Skeletal muscle tissue (tissue), 5 donors: ENCODE measurements around the gene ACOT7. TPM values are rescaled to one million over a fixed set of nuclear protein-coding genes. Genes with fewer than 3 reads are reported as not detected.
A peak's percentile ranks its signal among the peaks of the same experiment; 100 is the strongest.
"Not testable (repeated sequence)": the region's sequence is repeated elsewhere in the genome, so short reads cannot be mapped to it uniquely, and the experiment has no call there.

Experiments
- H3K27ac ChIP-seq: one replicate; pipeline ENCODE4 v1.7.0; 2013; ENCODE audit warnings: mild to moderate bottlenecking, low read depth, low read length, inconsistent platforms
- H3K27me3 ChIP-seq, 3 donors: one replicate each; pipeline ENCODE4 v1.7.0; 2013; ENCODE audit warnings: low read length in 3 of 3; ENCODE audit not compliant: control insufficient read depth in 3 of 3, insufficient read depth in 3 of 3
- H3K36me3 ChIP-seq, 3 donors: one replicate each; pipeline ENCODE4 v1.7.0; 2013; ENCODE audit warnings: low read length in 3 of 3; ENCODE audit not compliant: control insufficient read depth in 3 of 3, insufficient read depth in 3 of 3
- H3K4me1 ChIP-seq, 3 donors: one replicate each; pipeline ENCODE4 v1.7.0; 2013; ENCODE audit warnings: low read length in 3 of 3, mild to moderate bottlenecking in 3 of 3; ENCODE audit not compliant: control insufficient read depth in 3 of 3, insufficient read depth in 3 of 3
- H3K4me3 ChIP-seq, 3 donors: one replicate each; pipeline ENCODE4 v1.7.0; 2013; ENCODE audit warnings: low read length in 3 of 3
- H3K9ac ChIP-seq, 3 donors: one replicate each; pipeline ENCODE4 v1.7.0; 2013; ENCODE audit warnings: low read length in 3 of 3, mild to moderate bottlenecking in 3 of 3, moderate library complexity in 2 of 3, low read depth in 1 of 3
- H3K9me3 ChIP-seq, 3 donors: one replicate each; pipeline ENCODE4 v1.7.0; 2013; ENCODE audit warnings: low read length in 3 of 3; ENCODE audit not compliant: control insufficient read depth in 3 of 3
- small RNA-seq: library from RNA; depleted of rRNA; stranded (forward); fragments of <200 nt; gene quantifications from one replicate; pipeline ENCODE3, GENCODE V24; 2014
- total RNA-seq: library from RNA; depleted of rRNA; stranded (reverse); fragments of >200 nt; gene quantifications from one replicate; pipeline ENCODE4 v1.2.3, GENCODE V29; 2014
- donor health status: Osteomylitis.

Gene ACOT7
- total RNA-seq, 1 donor from 2014 or later = 3.7 TPM

DNA sequence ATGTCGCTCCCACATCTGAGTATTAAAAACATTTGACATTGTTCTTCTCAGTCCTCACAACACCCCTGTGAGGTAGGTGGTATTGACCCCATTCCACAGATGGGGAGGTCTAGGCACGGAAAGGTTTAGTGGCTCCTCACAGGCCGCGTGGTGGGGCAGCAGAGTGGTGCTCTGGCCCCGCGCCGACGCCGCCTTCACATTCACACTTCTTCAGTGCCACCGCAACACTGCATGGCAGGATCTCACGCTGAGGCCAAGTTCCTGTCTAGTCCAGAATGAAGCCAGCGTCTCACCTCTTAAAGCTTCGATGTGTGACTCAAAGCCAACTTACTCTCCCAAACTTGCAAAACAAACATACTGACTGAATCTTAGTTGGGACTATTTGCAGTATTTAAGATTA lies 169.9 kb downstream of the ACOT7 start:
- H3K27ac ChIP-seq = no peak overlapping the region
- no peaks in the 10 kb centered on the region for H3K27me3 ChIP-seq
- peaks cover 28 to 32% (median 32%) of the 10 kb centered on the region in 3 donors for H3K36me3 ChIP-seq
- peaks cover 25 to 41% (median 32%) of the 10 kb centered on the region in 3 donors for H3K4me1 ChIP-seq
- no peaks in the 10 kb centered on the region for H3K9me3 ChIP-seq
- H3K4me3 ChIP-seq = no peak overlapping the region
- no peak overlapping the region for H3K9ac ChIP-seq

DNA sequence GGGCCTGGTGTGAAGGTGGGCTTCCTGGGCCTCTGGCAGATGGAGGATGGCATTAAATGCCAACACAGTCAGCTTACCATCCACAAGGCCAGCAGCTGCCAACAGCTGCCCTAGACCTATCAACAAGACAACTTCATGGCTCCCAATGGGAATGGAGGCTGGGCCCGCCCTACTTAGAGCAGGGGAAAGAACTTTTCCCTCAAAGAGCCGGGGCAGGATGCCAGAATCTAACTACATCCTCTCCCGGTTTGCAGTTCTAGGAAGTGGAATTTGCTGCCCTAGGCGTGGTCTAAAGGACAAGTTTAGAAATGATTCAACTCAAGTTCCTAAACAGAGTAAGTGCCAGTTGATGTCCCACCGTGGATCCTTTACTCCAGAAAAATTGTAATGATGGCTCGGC lies 170.9 kb downstream of the ACOT7 start:
- Histone ChIP-seq H3K9me3 (no peaks in the 10 kb centered on the region), H3K27ac (peak overlapping the region; percentile 58), H3K9ac (no peak overlapping the region), H3K4me3 (peak overlapping the region in 1 of 3 donors; percentile 29), H3K27me3 (no peaks in the 10 kb centered on the region), H3K36me3 (peaks cover 27 to 32% (median 28%) of the 10 kb centered on the region in 3 donors), H3K4me1 (peaks cover 25 to 41% (median 32%) of the 10 kb centered on the region in 3 donors)

DNA sequence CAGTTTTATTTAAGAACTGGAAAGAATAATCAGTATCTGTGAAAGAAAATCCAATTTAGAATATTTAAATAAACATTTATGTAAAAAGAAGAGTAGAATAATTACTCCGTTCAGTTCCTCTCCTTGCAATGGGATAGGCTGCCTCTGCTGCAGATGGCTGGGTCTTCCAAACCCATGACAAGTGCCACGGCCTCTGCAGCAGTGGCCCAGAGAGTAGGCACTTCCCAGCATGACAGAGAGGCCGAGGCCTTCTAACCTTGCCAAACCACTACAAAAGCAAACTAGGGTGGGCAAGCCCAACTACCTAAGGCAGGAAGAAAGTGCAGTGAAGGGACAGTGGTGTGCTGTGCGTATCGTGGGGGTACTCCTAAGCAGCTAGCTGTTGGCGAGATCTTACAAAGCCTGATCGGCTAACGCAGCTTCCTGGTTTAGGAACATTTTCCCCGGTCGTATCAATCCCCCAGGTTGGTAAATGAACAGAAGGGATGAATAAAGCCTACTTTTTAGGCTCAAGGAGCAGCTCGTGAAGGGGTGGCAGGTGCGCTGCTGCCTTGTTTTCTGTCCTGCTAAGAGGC lies 172.3 kb downstream of the ACOT7 start:
- Histone ChIP-seq H3K27ac (no peak overlapping the region), H3K4me1 (peaks cover 25 to 41% (median 32%) of the 10 kb centered on the region in 3 donors), H3K9me3 (no peaks in the 10 kb centered on the region), H3K4me3 (no peak overlapping the region), H3K9ac (peak overlapping the region in 1 of 3 donors; percentile 43), H3K27me3 (no peaks in the 10 kb centered on the region), H3K36me3 (peaks cover 21 to 27% (median 27%) of the 10 kb centered on the region in 3 donors)

DNA sequence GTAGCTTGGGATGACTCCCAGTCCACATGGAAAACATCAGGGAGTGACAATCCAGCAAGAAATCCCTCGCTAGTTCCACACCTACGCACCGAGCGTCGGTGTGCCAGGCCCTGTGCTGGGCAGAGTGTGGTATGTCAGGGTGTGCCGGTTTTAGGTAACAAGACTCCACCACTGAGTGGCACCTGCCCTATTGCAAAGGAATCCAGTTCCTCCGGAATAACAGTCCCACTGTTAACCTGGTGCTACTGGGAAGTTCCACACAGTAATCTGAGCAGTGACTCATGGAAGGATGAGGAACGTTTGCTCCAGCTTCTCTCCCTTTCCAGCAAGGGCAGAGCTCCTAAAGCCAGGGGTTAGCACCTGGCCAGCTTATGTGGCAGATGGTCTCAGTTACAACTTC lies 173.3 kb downstream of the ACOT7 start:
- H3K27me3 ChIP-seq = no peaks in the 10 kb centered on the region
- no peak overlapping the region for H3K4me3 ChIP-seq
- H3K9ac ChIP-seq = peak overlapping the region in 1 of 3 donors; percentile 45
- peak overlapping the region; percentile 34 for H3K27ac ChIP-seq
- H3K9me3 ChIP-seq = no peaks in the 10 kb centered on the region
- peaks cover 25 to 36% (median 28%) of the 10 kb centered on the region in 3 donors for H3K4me1 ChIP-seq
- H3K36me3 ChIP-seq = peaks cover 21 to 27% (median 23%) of the 10 kb centered on the region in 3 donors

DNA sequence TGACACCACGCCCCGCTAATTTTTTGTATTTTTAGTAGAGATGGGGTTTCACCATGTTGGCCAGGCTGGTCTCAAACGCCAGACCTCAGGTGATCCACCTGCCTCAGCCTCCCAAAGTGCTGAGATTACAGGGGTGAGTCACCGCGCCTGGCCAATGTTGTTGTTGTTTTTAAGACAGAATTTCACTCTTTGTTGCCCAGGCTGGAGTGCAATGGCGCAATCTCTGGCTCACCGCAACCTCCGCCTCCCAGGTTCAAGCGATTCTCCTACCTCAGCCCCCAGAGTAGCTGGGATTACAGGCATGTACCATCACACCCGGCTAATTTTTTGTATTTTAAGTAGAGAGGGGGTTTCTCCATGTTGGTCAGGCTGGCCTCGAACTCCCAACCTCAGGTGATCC lies 173.9 kb downstream of the ACOT7 start:
- H3K9ac ChIP-seq, H3K4me3 ChIP-seq, H3K27ac ChIP-seq, H3K9me3 ChIP-seq, H3K27me3 ChIP-seq: not testable (repeated sequence)
- peaks cover 25 to 31% (median 27%) of the 10 kb centered on the region in 3 donors for H3K4me1 ChIP-seq
- H3K36me3 ChIP-seq = peaks cover 15 to 21% (median 17%) of the 10 kb centered on the region in 3 donors

DNA sequence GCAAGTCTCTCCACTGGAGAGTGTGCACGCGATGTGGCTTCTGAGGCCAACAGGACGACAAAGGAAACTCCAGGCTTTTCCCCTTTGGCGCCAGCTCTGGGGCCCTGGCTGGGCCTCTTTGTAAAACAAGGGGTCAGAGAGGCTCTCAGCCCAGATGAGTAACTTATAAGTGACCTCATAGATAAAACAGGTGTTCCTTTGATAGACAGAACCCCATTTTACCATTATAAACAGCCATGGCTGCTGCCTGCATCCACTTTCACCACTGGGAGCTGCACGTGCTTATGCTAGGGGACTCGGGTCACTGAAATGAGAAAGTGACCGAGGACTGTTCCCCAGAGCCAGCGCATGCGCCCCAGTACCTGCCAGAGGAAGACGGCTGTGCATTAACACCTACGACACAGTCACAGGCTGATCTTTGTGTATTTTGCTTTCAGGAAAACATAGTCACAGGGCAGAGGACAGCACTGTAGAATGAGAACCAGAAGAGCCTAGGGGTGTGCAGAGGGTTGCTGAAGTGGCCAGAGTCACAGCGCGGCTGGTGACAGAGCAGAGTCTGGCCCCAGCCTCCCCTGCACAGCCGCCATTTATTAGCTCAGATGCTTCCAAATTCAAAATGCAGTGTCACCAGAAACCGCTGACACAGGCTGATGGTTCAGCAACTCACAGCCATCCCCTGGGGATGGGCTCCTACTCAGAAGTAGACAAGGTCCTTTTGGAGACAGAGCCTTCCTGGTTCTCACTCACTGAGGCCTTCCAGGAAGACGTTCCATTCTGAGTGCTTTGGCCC lies 175.0 kb downstream of the ACOT7 start:
- Histone ChIP-seq H3K36me3 (peaks cover 6 to 12% (median 7%) of the 10 kb centered on the region in 3 donors), H3K9me3 (no peaks in the 10 kb centered on the region), H3K27me3 (no peaks in the 10 kb centered on the region), H3K4me3 (no peak overlapping the region), H3K9ac (no peak overlapping the region), H3K27ac (peak overlapping the region; percentile 25), H3K4me1 (peaks cover 25 to 29% (median 27%) of the 10 kb centered on the region in 3 donors)

Small RNAs within 50 kb of the gene (small RNA-seq; reads per million reads assigned to genes)
- not detected for gene MIR4252

Other genes with a start within 250 kb of the ACOT7 start
- gene CHD5, start 213.4 kb downstream of the ACOT7 start, total RNA-seq = not detected
- 305 TPM for gene RPL22, start 194.2 kb downstream of the ACOT7 start, total RNA-seq
- gene RNF207, start 187.6 kb downstream of the ACOT7 start, total RNA-seq = 14.1 TPM
- gene ICMT, start 157.8 kb downstream of the ACOT7 start, total RNA-seq = 31.8 TPM
- gene HES3, start 149.6 kb downstream of the ACOT7 start, total RNA-seq = not detected
- gene GPR153, start 132.7 kb downstream of the ACOT7 start, total RNA-seq = 4.7 TPM
- not detected for gene HES2, start 26.2 kb upstream of the ACOT7 start, total RNA-seq
- gene ESPN, start 31.0 kb upstream of the ACOT7 start, total RNA-seq = 0.52 TPM
- 3.7 TPM for gene TNFRSF25, start 72.4 kb upstream of the ACOT7 start, total RNA-seq
- gene PLEKHG5, start 97.9 kb upstream of the ACOT7 start, total RNA-seq = 8.4 TPM
- gene NOL9, start 160.7 kb upstream of the ACOT7 start, total RNA-seq = 24.0 TPM
- gene TAS1R1, start 161.5 kb upstream of the ACOT7 start, total RNA-seq = 5.7 TPM
- gene ZBTB48, start 186.2 kb upstream of the ACOT7 start, total RNA-seq = 10.4 TPM
- 27.1 TPM for gene KLHL21, start 209.1 kb upstream of the ACOT7 start, total RNA-seq
- gene PHF13, start 220.0 kb upstream of the ACOT7 start, total RNA-seq = 17.7 TPM
- gene THAP3, start 231.1 kb upstream of the ACOT7 start, total RNA-seq = 25.6 TPM